Central memory CD4-positive, alpha-beta T cell (primary cell): ENCODE measurements around the gene SPRR2E.
"Not testable (repeated sequence)": the region's sequence is repeated elsewhere in the genome, so short reads cannot be mapped to it uniquely, and the experiment has no call there.

Experiments
- DNase-seq: peaks from one replicate; pipeline ENCODE4 v3.0.0; 2022

SPRR2E gene

GRCh38 chr1:153058826-153059784 is 35.2 kb downstream of the SPRR2E start:
- no peak for DNase-seq

- no peak for DNase-seq
Observed at GRCh38 chr1:153058154-153058553, 36.2 kb downstream of the SPRR2E start.

GRCh38 chr1:153057375-153057774 is 37.0 kb downstream of the SPRR2E start, which contains the start of gene SPRR2A:
Gene SPRR2A, minus strand, starts transcription at chr1:153057512. Its CDS starts 777 bp downstream, at chr1:153056735.
- DNase-seq: no peak

- not testable (repeated sequence) for DNase-seq
Observed at GRCh38 chr1:153056111-153056510, 38.2 kb downstream of the SPRR2E start.

GRCh38 chr1:153049211-153049610 is 45.1 kb downstream of the SPRR2E start:
- DNase-seq: no peak
